ENCODE data around the gene TAF15. TPM values are rescaled to one million over a fixed set of nuclear protein-coding genes. Genes with fewer than 3 reads are reported as not detected.

The TAF15 gene
- total RNA-seq, 2 experiments from 2014 or later = 114 to 119 TPM

DNA sequence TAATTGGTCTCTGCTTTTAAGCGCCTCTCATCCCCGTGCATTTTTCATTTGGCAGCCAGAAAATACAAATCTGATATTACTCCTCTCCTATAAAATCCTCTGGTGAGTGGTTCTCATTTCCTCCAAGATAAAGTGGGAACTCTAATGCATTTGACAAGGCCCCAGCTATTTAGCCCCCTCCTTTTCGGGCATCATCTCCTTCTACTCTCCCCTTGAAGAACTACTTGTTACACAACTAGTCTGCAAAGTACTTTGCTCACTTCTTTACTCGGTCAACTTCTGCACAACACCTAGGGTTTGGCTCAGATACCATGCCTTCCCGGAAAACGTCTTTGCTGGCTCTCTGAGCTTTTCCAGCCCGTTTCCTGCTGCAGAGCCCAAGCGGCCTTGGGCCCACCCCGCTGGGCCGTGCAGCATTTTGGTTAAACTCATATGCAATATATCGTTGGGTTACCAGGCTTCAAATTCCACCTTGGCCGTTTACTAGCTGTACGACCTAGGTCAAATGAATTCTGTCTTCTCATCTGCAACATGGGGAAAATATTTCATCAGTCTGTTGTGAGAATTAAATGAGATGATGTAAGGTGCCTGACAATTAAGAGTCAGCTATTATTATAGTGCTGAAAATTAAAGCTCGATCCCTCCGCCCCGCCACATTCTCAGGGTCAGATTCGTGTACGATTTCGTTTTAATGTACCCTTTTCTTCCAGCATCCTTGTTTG is 883 bp upstream of the TAF15 start:
- CTCF ChIA-PET = interaction anchor here (0.6 to 7.6 kb wide), 13 partner anchors 7 to 675 kb away, joined by 3 to 156 read pairs (median 5); partner anchors contain the start of gene MMP28
- no peaks in the 10 kb centered on the region for H3K27me3 Mint-ChIP-seq

DNA sequence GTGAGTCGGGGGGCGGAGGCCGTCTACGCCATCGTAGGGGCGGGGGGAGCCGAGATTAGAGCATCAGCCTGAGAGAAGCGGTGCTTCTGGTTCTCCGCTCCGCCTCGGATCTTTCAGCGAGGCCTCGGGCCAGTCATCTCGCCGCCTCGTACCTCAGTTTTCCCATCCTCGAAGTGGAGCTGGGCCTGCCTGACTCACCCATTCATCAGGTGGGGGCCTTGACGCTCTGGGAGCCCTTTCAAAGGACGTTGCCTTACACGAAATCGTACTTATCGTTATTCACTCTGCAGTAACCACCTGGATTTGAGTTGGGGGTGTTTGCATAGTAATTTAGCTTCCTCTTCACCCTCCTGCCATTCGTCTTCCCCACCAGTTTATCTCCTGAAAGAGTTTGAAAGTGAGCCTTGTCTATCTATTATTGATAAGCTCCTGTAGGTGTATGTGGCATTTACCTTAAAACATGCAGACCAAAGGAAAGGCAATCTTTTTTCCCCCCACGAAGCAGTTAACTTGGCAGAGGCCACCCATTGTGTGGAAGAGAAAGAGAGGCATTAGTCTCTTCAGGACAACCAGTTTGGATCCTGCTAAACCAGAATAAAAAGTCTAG is 674 bp downstream of the TAF15 start:
- intact Hi-C loops (cut with DNase I, micrococcal nuclease) = loop anchor here (1.0 to 10.0 kb wide), 8 partner anchors 46 to 828 kb away; partner anchors contain the start of genes AP2B1 (in 1 of the 2), LIG3 (in 1 of the 2) and ZNHIT3 (in 1 of the 2)
- peak overlapping the region; percentile 94 for H3K4me3 ChIP-seq (ENCODE audit: low read length)
- H3K27me3 ChIP-seq (ENCODE audit: control insufficient read depth in 1 of 2, insufficient read depth in 2 of 2, low read length in 2 of 2) = no peaks in the 10 kb centered on the region
- H3K27me3 Mint-ChIP-seq = no peaks in the 10 kb centered on the region
- H3K4me1 ChIP-seq (ENCODE audit: insufficient read depth, low read length) = peaks cover 39% of the 10 kb centered on the region
- ChIA-PET CTCF (interaction anchor here (1.1 to 7.6 kb wide), 5 partner anchors 13 to 673 kb away, joined by 3 to 156 read pairs (median 4); partner anchors contain the start of gene MMP28), POLR2A (interaction anchor here (1.0 to 4.8 kb wide), 21 partner anchors 9 to 736 kb away, joined by 3 to 142 read pairs (median 7); partner anchors contain the start of genes MMP28, NLE1, PEX12 and RASL10B)
- TF ChIP-seq, protein P1, sequence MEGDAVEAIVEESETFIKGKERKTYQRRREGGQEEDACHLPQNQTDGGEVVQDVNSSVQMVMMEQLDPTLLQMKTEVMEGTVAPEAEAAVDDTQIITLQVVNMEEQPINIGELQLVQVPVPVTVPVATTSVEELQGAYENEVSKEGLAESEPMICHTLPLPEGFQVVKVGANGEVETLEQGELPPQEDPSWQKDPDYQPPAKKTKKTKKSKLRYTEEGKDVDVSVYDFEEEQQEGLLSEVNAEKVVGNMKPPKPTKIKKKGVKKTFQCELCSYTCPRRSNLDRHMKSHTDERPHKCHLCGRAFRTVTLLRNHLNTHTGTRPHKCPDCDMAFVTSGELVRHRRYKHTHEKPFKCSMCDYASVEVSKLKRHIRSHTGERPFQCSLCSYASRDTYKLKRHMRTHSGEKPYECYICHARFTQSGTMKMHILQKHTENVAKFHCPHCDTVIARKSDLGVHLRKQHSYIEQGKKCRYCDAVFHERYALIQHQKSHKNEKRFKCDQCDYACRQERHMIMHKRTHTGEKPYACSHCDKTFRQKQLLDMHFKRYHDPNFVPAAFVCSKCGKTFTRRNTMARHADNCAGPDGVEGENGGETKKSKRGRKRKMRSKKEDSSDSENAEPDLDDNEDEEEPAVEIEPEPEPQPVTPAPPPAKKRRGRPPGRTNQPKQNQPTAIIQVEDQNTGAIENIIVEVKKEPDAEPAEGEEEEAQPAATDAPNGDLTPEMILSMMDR (IDR thresholded peaks at IDR 0.05) = no peak
- H3K4me1 Mint-ChIP-seq (ENCODE audit: low read depth) = peaks cover 64% of the 10 kb centered on the region
- DNase-seq (peak in 1 of 14 experiments; percentile 13), ATAC-seq (ENCODE audit: poor library complexity) (peak; percentile 7)
- H3K9me3 Mint-ChIP-seq = no peaks in the 10 kb centered on the region
- H3K4me3 Mint-ChIP-seq = peak overlapping the region; percentile 91
- peaks cover 25% of the 10 kb centered on the region for H3K36me3 Mint-ChIP-seq (ENCODE audit: low read depth)
- peak overlapping the region; percentile 91 for H3K27ac Mint-ChIP-seq
- H3K27ac ChIP-seq (ENCODE audit: low read depth in 1 of 2, low read length in 2 of 2) = peak overlapping the region; percentile 81 to 91
- H3K36me3 ChIP-seq (ENCODE audit: insufficient read depth, low read length) = no peaks in the 10 kb centered on the region
- H3K9me3 ChIP-seq (ENCODE audit: control insufficient read depth in 1 of 2, insufficient read depth in 1 of 2, low read length in 2 of 2) = no peaks in the 10 kb centered on the region

More for the DNA sequence above, 883 bp upstream of the TAF15 start:
- H3K4me1 Mint-ChIP-seq (ENCODE audit: low read depth) = peaks cover 58% of the 10 kb centered on the region
- Histone ChIP-seq H3K4me1 (ENCODE audit: insufficient read depth, low read length) (peaks cover 38% of the 10 kb centered on the region), H3K9me3 (ENCODE audit: control insufficient read depth in 1 of 2, insufficient read depth in 1 of 2, low read length in 2 of 2) (no peaks in the 10 kb centered on the region), H3K27ac (ENCODE audit: low read depth in 1 of 2, low read length in 2 of 2) (peak overlapping the region; percentile 81 to 86), H3K27me3 (ENCODE audit: control insufficient read depth in 1 of 2, insufficient read depth in 2 of 2, low read length in 2 of 2) (no peaks in the 10 kb centered on the region), H3K4me3 (ENCODE audit: low read length) (peak overlapping the region; percentile 94), H3K36me3 (ENCODE audit: insufficient read depth, low read length) (no peaks in the 10 kb centered on the region)
- intact Hi-C loops (cut with DNase I, micrococcal nuclease) = loop anchor here (2.0 to 10.0 kb wide), 5 partner anchors 194 to 646 kb away; partner anchors contain the start of gene AP2B1 (in 1 of the 2)
- H3K36me3 Mint-ChIP-seq (ENCODE audit: low read depth) = peaks cover 17% of the 10 kb centered on the region
- ATAC-seq (ENCODE audit: poor library complexity) = no peak
- TF ChIP-seq, protein P1 (IDR thresholded peaks at IDR 0.05) = no peak
- H3K4me3 Mint-ChIP-seq = peak overlapping the region; percentile 91
- no peaks in the 10 kb centered on the region for H3K9me3 Mint-ChIP-seq
- peak in 1 of 14 experiments; percentile 40 for DNase-seq
- POLR2A ChIA-PET = interaction anchor here (0.6 to 4.8 kb wide), 35 partner anchors 8 to 828 kb away, joined by 3 to 142 read pairs (median 5); partner anchors contain the start of genes GGNBP2, MMP28, NLE1 and PEX12
- peak overlapping the region; percentile 91 for H3K27ac Mint-ChIP-seq

DNA sequence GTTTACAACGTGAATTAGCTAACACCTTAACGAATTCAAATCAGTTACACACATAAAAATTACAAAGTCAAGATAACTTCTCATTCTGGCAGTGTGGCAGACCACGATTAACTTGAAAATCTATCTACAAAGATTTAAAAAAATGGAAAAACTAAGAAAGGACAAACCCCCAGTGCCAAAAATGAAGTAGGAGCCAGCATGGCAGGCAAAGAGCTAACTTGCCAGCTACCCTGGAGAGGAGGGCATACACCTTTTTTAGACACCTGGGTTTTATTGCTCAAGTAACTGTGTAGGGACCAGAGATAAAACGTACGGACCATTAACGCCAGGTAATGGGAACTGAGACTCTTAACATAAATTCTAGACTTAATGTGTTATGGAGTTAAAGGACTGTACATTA is 2.5 kb downstream of the TAF15 start:
- Mint-ChIP-seq H3K4me1 (ENCODE audit: low read depth) (peaks cover 77% of the 10 kb centered on the region), H3K36me3 (ENCODE audit: low read depth) (peaks cover 43% of the 10 kb centered on the region), H3K27ac (peak overlapping the region; percentile 91), H3K4me3 (peak overlapping the region; percentile 72), H3K27me3 (no peaks in the 10 kb centered on the region), H3K9me3 (no peaks in the 10 kb centered on the region)
- Histone ChIP-seq H3K27ac (ENCODE audit: low read depth in 1 of 2, low read length in 2 of 2) (no peak overlapping the region), H3K27me3 (ENCODE audit: control insufficient read depth in 1 of 2, insufficient read depth in 2 of 2, low read length in 2 of 2) (no peaks in the 10 kb centered on the region), H3K4me1 (ENCODE audit: insufficient read depth, low read length) (peaks cover 47% of the 10 kb centered on the region), H3K36me3 (ENCODE audit: insufficient read depth, low read length) (peaks cover 8% of the 10 kb centered on the region), H3K4me3 (ENCODE audit: low read length) (no peak overlapping the region), H3K9me3 (ENCODE audit: control insufficient read depth in 1 of 2, insufficient read depth in 1 of 2, low read length in 2 of 2) (no peaks in the 10 kb centered on the region)
- ChIA-PET POLR2A (interaction anchor here (4.8 kb wide), 1 partner anchor 47 kb away, joined by 142 read pairs; no protein-coding TSS in a partner anchor), CTCF (interaction anchor here (7.6 kb wide), 1 partner anchor 46 kb away, joined by 156 read pairs; no protein-coding TSS in a partner anchor)
- TF ChIP-seq, protein P1 (IDR thresholded peaks at IDR 0.05) = no peak
- DNase-seq (no peak), ATAC-seq (ENCODE audit: poor library complexity) (no peak)
- intact Hi-C loops (cut with DNase I, micrococcal nuclease) = loop anchor here in 1 of 2 experiments (5.0 to 10.0 kb wide), 2 partner anchors 673 to 829 kb away; partner anchors contain the start of genes LIG3 and ZNHIT3
